ENCODE data around the gene MARF1. TPM values are rescaled to one million over a fixed set of nuclear protein-coding genes. Genes with fewer than 3 reads are reported as not detected.
"Not testable (repeated sequence)": the region's sequence is repeated elsewhere in the genome, so short reads cannot be mapped to it uniquely, and the experiment has no call there.

The MARF1 gene
- total RNA-seq, 2 donors from 2014 or later = 53.0 to 71.6 TPM

- no peaks in the 10 kb centered on the region for H3K27me3 ChIP-seq
- H3K9ac ChIP-seq (ENCODE audit: low read depth in 2 of 2, low read length in 2 of 2) = no peak overlapping the region
- no peak overlapping the region for H3K4me3 ChIP-seq
- no peak for TF ChIP-seq CTCF (IDR thresholded peaks at IDR 0.05)
- no peaks in the 10 kb centered on the region for H3K36me3 ChIP-seq
- no peaks in the 10 kb centered on the region for H3K9me3 ChIP-seq
- intact Hi-C loops (cut with DNase I) = no loop called here
- peaks cover 4% of the 10 kb centered on the region for H3K4me1 ChIP-seq
- H3K27ac ChIP-seq = no peak overlapping the region
- no peak for DNase-seq
Observed at GRCh38 chr16:15647294-15648014, 4.5 kb upstream of the MARF1 start.

DNA sequence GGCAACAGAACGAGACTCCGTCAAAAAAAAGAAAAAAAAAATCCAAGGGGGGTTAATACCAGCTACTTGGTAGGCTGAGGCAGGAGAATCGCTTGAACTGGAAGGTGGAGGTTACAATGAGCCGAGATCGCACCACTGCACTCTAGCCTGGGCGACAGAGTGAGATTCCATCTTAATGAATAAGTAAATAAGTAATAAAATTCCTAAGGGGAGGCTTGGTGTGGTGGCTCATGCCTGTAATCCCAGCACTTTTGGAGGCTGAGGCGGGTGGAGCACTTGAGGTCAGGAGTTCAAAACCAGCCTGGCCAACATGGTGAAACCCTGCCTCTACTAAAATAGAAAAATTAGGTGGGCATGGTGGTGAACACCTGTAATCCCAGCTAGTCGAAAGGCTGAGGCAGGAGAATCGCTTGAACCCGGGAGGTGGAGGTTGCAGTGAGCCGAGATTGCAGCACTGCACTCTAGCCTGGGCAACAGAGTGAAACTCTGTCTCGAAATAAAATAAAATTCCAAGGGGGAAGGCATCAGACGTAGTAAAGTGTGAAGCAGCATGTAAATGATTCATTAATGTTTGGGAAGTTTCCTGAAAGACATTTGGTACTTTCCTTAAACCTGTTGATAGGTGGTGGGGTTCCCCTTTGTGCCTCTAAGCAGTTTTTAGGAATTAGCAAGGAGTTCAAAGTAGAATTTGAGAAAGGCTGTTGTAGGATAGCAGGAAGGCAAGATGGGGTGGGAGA is 3.8 kb upstream of the MARF1 start:
- not testable (repeated sequence) for H3K9ac ChIP-seq (ENCODE audit: low read depth in 2 of 2, low read length in 2 of 2); H3K27me3 ChIP-seq

GRCh38 chr16:15644962-15645465 is 2.1 kb upstream of the MARF1 start:
- H3K9ac ChIP-seq (ENCODE audit: low read depth in 2 of 2, low read length in 2 of 2); H3K9me3 ChIP-seq; intact Hi-C loops (cut with DNase I); H3K4me3 ChIP-seq; H3K27me3 ChIP-seq; H3K36me3 ChIP-seq: not testable (repeated sequence)
- Histone ChIP-seq H3K4me1 (peaks cover 10% of the 10 kb centered on the region), H3K27ac (peak overlapping the region; percentile 96)
- peak; percentile 62 for DNase-seq

More for the DNA sequence above, 3.8 kb upstream of the MARF1 start:
- DNase-seq; H3K9me3 ChIP-seq; H3K4me3 ChIP-seq; H3K4me1 ChIP-seq; H3K27ac ChIP-seq; intact Hi-C loops (cut with DNase I); H3K36me3 ChIP-seq: not testable (repeated sequence)

DNA sequence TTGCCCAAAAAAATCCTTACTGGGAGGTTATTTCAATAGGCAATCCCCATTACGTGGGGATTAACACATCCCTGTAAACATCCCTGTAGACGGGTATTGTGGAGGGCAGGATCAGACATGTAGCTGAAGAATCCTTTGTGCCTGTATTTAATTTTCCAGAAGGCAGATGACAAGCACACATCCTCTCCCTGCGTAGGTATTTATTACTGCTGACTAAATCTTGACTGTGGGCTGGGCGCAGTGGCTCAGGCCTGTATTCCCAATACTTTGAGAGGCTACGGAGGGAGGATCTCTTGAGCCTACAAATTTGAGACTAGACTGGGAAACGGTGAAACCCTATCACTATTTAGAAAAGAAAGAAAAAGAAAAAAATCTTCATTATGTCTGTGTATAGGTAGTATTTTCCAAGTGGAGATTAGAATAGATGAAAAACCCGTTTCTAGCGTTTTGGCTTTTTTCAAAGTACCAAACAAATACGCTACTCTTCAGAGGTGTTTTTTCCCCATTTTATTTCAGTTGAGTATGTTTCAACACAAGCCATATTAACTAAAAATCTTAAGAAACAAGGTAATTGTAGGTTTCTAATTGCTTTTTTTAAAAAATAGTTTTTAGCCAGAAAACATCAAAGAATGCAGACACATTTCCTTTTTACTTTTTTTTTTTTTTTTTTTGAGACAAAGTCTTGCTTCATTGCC is 1.5 kb upstream of the MARF1 start:
- peaks cover 7% of the 10 kb centered on the region for H3K4me1 ChIP-seq
- no peak for TF ChIP-seq CTCF (IDR thresholded peaks at IDR 0.05)
- H3K4me3 ChIP-seq = no peak overlapping the region
- DNase-seq = peak; percentile 35
- intact Hi-C loops (cut with DNase I) = no loop called here
- peak overlapping the region in 1 of 2 donors; percentile 96 for H3K9ac ChIP-seq (ENCODE audit: low read depth in 2 of 2, low read length in 2 of 2)
- no peaks in the 10 kb centered on the region for H3K27me3 ChIP-seq
- H3K27ac ChIP-seq = peak overlapping the region; percentile 96
- no peaks in the 10 kb centered on the region for H3K36me3 ChIP-seq
- H3K9me3 ChIP-seq = no peaks in the 10 kb centered on the region

GRCh38 chr16:15643946-15644250 is 944 bp upstream of the MARF1 start:
- peak overlapping the region in 1 of 2 donors; percentile 96 for H3K9ac ChIP-seq (ENCODE audit: low read depth in 2 of 2, low read length in 2 of 2)
- TF ChIP-seq CTCF (IDR thresholded peaks at IDR 0.05) = no peak

GRCh38 chr16:15642557-15643047 is 352 bp downstream of the MARF1 start:
- DNase-seq = peak; percentile 79
- TF ChIP-seq CTCF (IDR thresholded peaks at IDR 0.05) = peak; percentile 31
- intact Hi-C loops (cut with DNase I) = no loop called here

More at GRCh38 chr16:15643946-15644250, 944 bp upstream of the MARF1 start:
- DNase-seq = no peak
- H3K4me3 ChIP-seq = peak overlapping the region; percentile 84
- H3K36me3 ChIP-seq = no peaks in the 10 kb centered on the region
- peak overlapping the region; percentile 96 for H3K27ac ChIP-seq
- intact Hi-C loops (cut with DNase I) = no loop called here
- no peaks in the 10 kb centered on the region for H3K9me3 ChIP-seq
- no peaks in the 10 kb centered on the region for H3K27me3 ChIP-seq
- peaks cover 6% of the 10 kb centered on the region for H3K4me1 ChIP-seq

More at GRCh38 chr16:15642557-15643047, 352 bp downstream of the MARF1 start:
- Histone ChIP-seq H3K36me3 (peaks cover 9% of the 10 kb centered on the region), H3K27ac (peak overlapping the region; percentile 96), H3K27me3 (no peaks in the 10 kb centered on the region), H3K4me3 (peak overlapping the region; percentile 84), H3K9ac (ENCODE audit: low read depth in 2 of 2, low read length in 2 of 2) (peak overlapping the region; percentile 88 to 89), H3K4me1 (peaks cover 6% of the 10 kb centered on the region), H3K9me3 (no peaks in the 10 kb centered on the region)
